ENCODE measurements around the gene YIPF3. TPM values are rescaled to one million over a fixed set of nuclear protein-coding genes. Genes with fewer than 3 reads are reported as not detected.
"Not testable (repeated sequence)": the region's sequence is repeated elsewhere in the genome, so short reads cannot be mapped to it uniquely, and the experiment has no call there.

YIPF3 gene
- total RNA-seq, 1 donor from 2014 or later: 153 TPM

GRCh38 chr6:43540507-43540906, 23.8 kb upstream of the YIPF3 start:
- no peaks in the 10 kb centered on the region for H3K36me3 ChIP-seq (ENCODE audit: control insufficient read depth, insufficient read depth, low read length)
- DNase-seq (ENCODE audit: low read depth): no peak
- no peak for TF ChIP-seq CTCF (IDR thresholded peaks at IDR 0.05; ENCODE audit: insufficient read depth, low read length, poor library complexity, severe bottlenecking)
- H3K27me3 ChIP-seq (ENCODE audit: control insufficient read depth, insufficient read depth, low read length): no peaks in the 10 kb centered on the region
- H3K4me3 ChIP-seq (ENCODE audit: low read depth, low read length): no peak overlapping the region

GRCh38 chr6:43539409-43539808, 22.7 kb upstream of the YIPF3 start:
- H3K36me3 ChIP-seq (ENCODE audit: control insufficient read depth, insufficient read depth, low read length): not testable (repeated sequence)

GRCh38 chr6:43538986-43539385, 22.3 kb upstream of the YIPF3 start:
- not testable (repeated sequence) for H3K36me3 ChIP-seq (ENCODE audit: control insufficient read depth, insufficient read depth, low read length); H3K27me3 ChIP-seq (ENCODE audit: control insufficient read depth, insufficient read depth, low read length); DNase-seq (ENCODE audit: low read depth); H3K4me3 ChIP-seq (ENCODE audit: low read depth, low read length)

More at GRCh38 chr6:43539409-43539808, 22.7 kb upstream of the YIPF3 start:
- DNase-seq (ENCODE audit: low read depth); H3K4me3 ChIP-seq (ENCODE audit: low read depth, low read length); H3K27me3 ChIP-seq (ENCODE audit: control insufficient read depth, insufficient read depth, low read length): not testable (repeated sequence)

GRCh38 chr6:43532201-43532600, 15.5 kb upstream of the YIPF3 start:
- Histone ChIP-seq H3K4me3 (ENCODE audit: low read depth, low read length) (no peak overlapping the region), H3K36me3 (ENCODE audit: control insufficient read depth, insufficient read depth, low read length) (peaks cover 3% of the 10 kb centered on the region), H3K27me3 (ENCODE audit: control insufficient read depth, insufficient read depth, low read length) (no peaks in the 10 kb centered on the region)
- TF ChIP-seq CTCF (IDR thresholded peaks at IDR 0.05; ENCODE audit: insufficient read depth, low read length, poor library complexity, severe bottlenecking): no peak
- DNase-seq (ENCODE audit: low read depth): no peak

- TF ChIP-seq CTCF (IDR thresholded peaks at IDR 0.05; ENCODE audit: insufficient read depth, low read length, poor library complexity, severe bottlenecking): no peak
- no peaks in the 10 kb centered on the region for H3K27me3 ChIP-seq (ENCODE audit: control insufficient read depth, insufficient read depth, low read length)
- no peak overlapping the region for H3K4me3 ChIP-seq (ENCODE audit: low read depth, low read length)
- peaks cover 4% of the 10 kb centered on the region for H3K36me3 ChIP-seq (ENCODE audit: control insufficient read depth, insufficient read depth, low read length)
- DNase-seq (ENCODE audit: low read depth): no peak
Observed at GRCh38 chr6:43524483-43524961, 7.8 kb upstream of the YIPF3 start.

GRCh38 chr6:43523284-43523683, 6.6 kb upstream of the YIPF3 start:
- Histone ChIP-seq H3K36me3 (ENCODE audit: control insufficient read depth, insufficient read depth, low read length) (peaks cover 4% of the 10 kb centered on the region), H3K27me3 (ENCODE audit: control insufficient read depth, insufficient read depth, low read length) (no peaks in the 10 kb centered on the region), H3K4me3 (ENCODE audit: low read depth, low read length) (no peak overlapping the region)
- no peak for TF ChIP-seq CTCF (IDR thresholded peaks at IDR 0.05; ENCODE audit: insufficient read depth, low read length, poor library complexity, severe bottlenecking)
- no peak for DNase-seq (ENCODE audit: low read depth)

GRCh38 chr6:43522547-43523261, 6.0 kb upstream of the YIPF3 start:
- H3K27me3 ChIP-seq (ENCODE audit: control insufficient read depth, insufficient read depth, low read length): no peaks in the 10 kb centered on the region
- H3K36me3 ChIP-seq (ENCODE audit: control insufficient read depth, insufficient read depth, low read length): peaks cover 4% of the 10 kb centered on the region
- H3K4me3 ChIP-seq (ENCODE audit: low read depth, low read length): no peak overlapping the region
- DNase-seq (ENCODE audit: low read depth): no peak
- TF ChIP-seq CTCF (IDR thresholded peaks at IDR 0.05; ENCODE audit: insufficient read depth, low read length, poor library complexity, severe bottlenecking): no peak

Measured in kidney epithelial cell (primary cell).